Body of pancreas (tissue), 4 donors: ENCODE measurements around the gene SEC23A.

Experiments used
- CTCF ChIP-seq, 7 experiments: fragments of 450-650 bp in 4 of 7; fragments of 200-600 bp in 3 of 7; sonication (generic) in 3 of 7; IDR thresholded peaks; one replicate each; pipeline ENCODE4 v1.5.1; 2016 to 2019; ENCODE audit warnings: antibody characterized with exemption in 7 of 7
- POLR2A ChIP-seq, 3 donors: fragments of 450-650 bp; IDR thresholded peaks; one replicate each; pipeline ENCODE4 v1.6.1; 2016; ENCODE audit warnings: antibody characterized with exemption in 3 of 3, mild to moderate bottlenecking in 2 of 3

GRCh38 chr14:39023939-39024871 lies 78.8 kb downstream of the SEC23A start:
- TF ChIP-seq CTCF (IDR thresholded peaks at IDR 0.05), result no peak
- TF ChIP-seq POLR2A (IDR thresholded peaks at IDR 0.05), result no peak
